A549 (cell line): ENCODE data around the gene ZNF841.
"Not testable (repeated sequence)": the region's sequence is repeated elsewhere in the genome, so short reads cannot be mapped to it uniquely, and the experiment has no call there.

Source experiments
- CTCF ChIP-seq: fragments of >200 bp; sonication (Bioruptor Twin); formaldehyde crosslinking; IDR thresholded peaks from 3 replicates; pipeline ENCODE4 v1.5.1; 2016
- ESRRA ChIP-seq: fragments of 150-350 bp; IDR thresholded peaks from 2 replicates; pipeline ENCODE4 v1.6.1; 2014; ENCODE audit warnings: mild to moderate bottlenecking, low read length, borderline replicate concordance
- HOXA7 ChIP-seq: fragments of 250-450 bp; sonication (Bioruptor Pico); IDR thresholded peaks from 2 replicates; pipeline ENCODE4 v1.5.0; 2020; ENCODE audit warnings: mild to moderate bottlenecking, moderate library complexity
- JUNB ChIP-seq: fragments of >200 bp; sonication (Bioruptor Twin); formaldehyde crosslinking; IDR thresholded peaks from 2 replicates; pipeline ENCODE4 v1.6.1; 2016
- MAFK ChIP-seq: fragments of 450-650 bp; IDR thresholded peaks from 2 replicates; pipeline ENCODE4 v1.6.1; 2014; ENCODE audit not compliant: partially characterized antibody
- PHF8 ChIP-seq: fragments of 200-600 bp; sonication (generic); IDR thresholded peaks from 2 replicates; pipeline ENCODE4 v1.6.1; 2016; ENCODE audit warnings: low read depth, mild to moderate bottlenecking, antibody characterized with exemption, moderate library complexity, borderline replicate concordance
- POLR2A ChIP-seq: IDR thresholded peaks from 2 replicates; pipeline ENCODE4 v1.6.1; 2012; ENCODE audit warnings: mild to moderate bottlenecking, low read length
- POLR2AphosphoS2 ChIP-seq: conservative IDR thresholded peaks from 2 replicates; pipeline ENCODE4 v1.6.1; 2012; ENCODE audit warnings: low read length, improper control_type of control experiment, inconsistent platforms
- RCOR1 ChIP-seq: fragments of 150-350 bp; IDR thresholded peaks from 2 replicates; pipeline ENCODE4 v1.6.1; 2014; ENCODE audit warnings: antibody characterized with exemption, low read length, low read depth
- RFX5 ChIP-seq: fragments of 450-650 bp; IDR thresholded peaks from 2 replicates; pipeline ENCODE4 v1.7.1; 2014; ENCODE audit warnings: antibody characterized with exemption, mild to moderate bottlenecking, moderate library complexity
- TF ChIP-seq, protein P1 (sequence below): fragments of 450-650 bp; IDR thresholded peaks from 2 replicates; pipeline ENCODE4 v1.6.1; 2014; ENCODE audit warnings: antibody characterized with exemption
- TF ChIP-seq, protein P2 (sequence below): IDR thresholded peaks from 2 replicates; pipeline ENCODE4 v1.6.1; 2012
- TF ChIP-seq, protein P3 (sequence below): fragments of 150-350 bp; IDR thresholded peaks from 2 replicates; pipeline ENCODE4 v1.6.1; 2014; ENCODE audit warnings: low read depth, mild to moderate bottlenecking, low read length
- TF ChIP-seq, protein P4 (sequence below): fragments of 200-600 bp; sonication (generic); IDR thresholded peaks from 2 replicates; pipeline ENCODE4 v1.6.1; 2016; ENCODE audit warnings: antibody characterized with exemption, mild to moderate bottlenecking, moderate library complexity

DNA sequence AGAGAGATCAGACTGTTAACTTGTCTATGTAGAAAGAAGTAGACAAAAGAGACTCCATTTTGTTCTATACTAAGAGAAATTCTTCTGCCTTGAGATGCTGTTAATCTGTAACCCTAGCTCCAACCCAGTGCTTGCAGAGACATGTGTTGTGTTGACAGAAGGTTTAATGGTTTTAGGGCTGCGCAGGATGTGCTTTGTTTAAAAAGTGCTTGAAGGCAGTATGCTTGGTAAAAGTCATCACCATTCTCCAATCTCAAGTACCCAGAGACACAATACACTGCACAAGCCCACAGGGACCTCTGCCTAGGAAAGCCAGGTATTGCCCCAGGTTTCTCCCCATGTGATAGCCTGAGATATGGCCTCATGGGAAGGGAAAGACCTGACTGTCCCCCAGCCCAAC, 43.8 kb downstream of the ZNF841 start:
- not testable (repeated sequence) for TF ChIP-seq RFX5; POLR2A; POLR2AphosphoS2; CTCF; RCOR1; ESRRA; HOXA7 (CRISPR knock-in tag); MAFK; PHF8; JUNB
- TF ChIP-seq, protein P1, sequence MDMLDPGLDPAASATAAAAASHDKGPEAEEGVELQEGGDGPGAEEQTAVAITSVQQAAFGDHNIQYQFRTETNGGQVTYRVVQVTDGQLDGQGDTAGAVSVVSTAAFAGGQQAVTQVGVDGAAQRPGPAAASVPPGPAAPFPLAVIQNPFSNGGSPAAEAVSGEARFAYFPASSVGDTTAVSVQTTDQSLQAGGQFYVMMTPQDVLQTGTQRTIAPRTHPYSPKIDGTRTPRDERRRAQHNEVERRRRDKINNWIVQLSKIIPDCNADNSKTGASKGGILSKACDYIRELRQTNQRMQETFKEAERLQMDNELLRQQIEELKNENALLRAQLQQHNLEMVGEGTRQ = not testable (repeated sequence)
- TF ChIP-seq, protein P2, sequence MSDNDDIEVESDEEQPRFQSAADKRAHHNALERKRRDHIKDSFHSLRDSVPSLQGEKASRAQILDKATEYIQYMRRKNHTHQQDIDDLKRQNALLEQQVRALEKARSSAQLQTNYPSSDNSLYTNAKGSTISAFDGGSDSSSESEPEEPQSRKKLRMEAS = not testable (repeated sequence)
- TF ChIP-seq, protein P3, sequence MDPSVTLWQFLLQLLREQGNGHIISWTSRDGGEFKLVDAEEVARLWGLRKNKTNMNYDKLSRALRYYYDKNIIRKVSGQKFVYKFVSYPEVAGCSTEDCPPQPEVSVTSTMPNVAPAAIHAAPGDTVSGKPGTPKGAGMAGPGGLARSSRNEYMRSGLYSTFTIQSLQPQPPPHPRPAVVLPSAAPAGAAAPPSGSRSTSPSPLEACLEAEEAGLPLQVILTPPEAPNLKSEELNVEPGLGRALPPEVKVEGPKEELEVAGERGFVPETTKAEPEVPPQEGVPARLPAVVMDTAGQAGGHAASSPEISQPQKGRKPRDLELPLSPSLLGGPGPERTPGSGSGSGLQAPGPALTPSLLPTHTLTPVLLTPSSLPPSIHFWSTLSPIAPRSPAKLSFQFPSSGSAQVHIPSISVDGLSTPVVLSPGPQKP = not testable (repeated sequence)
- TF ChIP-seq, protein P4, sequence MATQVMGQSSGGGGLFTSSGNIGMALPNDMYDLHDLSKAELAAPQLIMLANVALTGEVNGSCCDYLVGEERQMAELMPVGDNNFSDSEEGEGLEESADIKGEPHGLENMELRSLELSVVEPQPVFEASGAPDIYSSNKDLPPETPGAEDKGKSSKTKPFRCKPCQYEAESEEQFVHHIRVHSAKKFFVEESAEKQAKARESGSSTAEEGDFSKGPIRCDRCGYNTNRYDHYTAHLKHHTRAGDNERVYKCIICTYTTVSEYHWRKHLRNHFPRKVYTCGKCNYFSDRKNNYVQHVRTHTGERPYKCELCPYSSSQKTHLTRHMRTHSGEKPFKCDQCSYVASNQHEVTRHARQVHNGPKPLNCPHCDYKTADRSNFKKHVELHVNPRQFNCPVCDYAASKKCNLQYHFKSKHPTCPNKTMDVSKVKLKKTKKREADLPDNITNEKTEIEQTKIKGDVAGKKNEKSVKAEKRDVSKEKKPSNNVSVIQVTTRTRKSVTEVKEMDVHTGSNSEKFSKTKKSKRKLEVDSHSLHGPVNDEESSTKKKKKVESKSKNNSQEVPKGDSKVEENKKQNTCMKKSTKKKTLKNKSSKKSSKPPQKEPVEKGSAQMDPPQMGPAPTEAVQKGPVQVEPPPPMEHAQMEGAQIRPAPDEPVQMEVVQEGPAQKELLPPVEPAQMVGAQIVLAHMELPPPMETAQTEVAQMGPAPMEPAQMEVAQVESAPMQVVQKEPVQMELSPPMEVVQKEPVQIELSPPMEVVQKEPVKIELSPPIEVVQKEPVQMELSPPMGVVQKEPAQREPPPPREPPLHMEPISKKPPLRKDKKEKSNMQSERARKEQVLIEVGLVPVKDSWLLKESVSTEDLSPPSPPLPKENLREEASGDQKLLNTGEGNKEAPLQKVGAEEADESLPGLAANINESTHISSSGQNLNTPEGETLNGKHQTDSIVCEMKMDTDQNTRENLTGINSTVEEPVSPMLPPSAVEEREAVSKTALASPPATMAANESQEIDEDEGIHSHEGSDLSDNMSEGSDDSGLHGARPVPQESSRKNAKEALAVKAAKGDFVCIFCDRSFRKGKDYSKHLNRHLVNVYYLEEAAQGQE = not testable (repeated sequence)
